HG02759 (cell line): ENCODE data around the gene TFPI.

Experiments
- ATAC-seq: cut with Tn5 transposase; IDR thresholded peaks from one replicate; pipeline ENCODE4 v1.9.1; 2021; ENCODE audit warnings: mild to moderate bottlenecking, moderate library complexity; ENCODE audit not compliant: unreplicated experiment

The TFPI gene

GRCh38 chr2:187470698-187471097 lies 83.5 kb downstream of the TFPI start:
- no peak for ATAC-seq

DNA sequence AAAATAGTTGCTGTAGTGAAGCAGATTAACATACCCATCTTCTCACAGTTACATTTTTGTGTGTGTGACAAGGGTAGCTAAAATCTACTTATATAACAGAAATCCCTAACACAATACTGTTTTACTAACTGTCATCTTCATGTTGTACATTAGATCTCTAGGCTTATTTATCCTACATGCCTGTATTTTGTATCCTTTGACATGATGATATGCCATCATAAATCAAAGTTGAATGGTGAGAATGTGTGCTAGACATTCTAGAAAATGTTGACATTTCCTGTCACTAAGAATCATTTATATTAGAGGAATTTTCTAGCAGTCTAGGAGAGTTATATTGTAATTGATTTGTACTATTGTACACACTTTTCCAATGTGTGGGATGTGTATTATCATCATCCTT lies 84.7 kb downstream of the TFPI start:
- no peak for ATAC-seq

DNA sequence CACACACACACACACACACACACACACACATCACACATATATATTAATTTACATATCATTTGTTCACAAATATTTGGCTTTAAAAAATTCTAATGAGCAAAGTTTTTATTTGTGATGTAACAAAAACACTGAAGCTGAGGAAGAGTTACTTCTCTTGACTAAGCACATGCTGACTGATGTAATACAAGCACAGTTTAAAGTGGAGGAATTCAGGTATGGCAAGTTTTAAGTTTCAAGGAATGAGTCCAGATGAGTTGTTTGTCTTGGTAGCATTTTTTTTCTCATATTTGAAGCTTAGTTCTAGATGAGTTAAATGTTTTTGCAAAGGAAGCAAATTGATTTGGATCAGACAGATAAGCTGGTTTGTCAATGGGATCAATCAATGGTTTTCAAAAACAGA lies 86.0 kb downstream of the TFPI start:
- no peak for ATAC-seq

DNA sequence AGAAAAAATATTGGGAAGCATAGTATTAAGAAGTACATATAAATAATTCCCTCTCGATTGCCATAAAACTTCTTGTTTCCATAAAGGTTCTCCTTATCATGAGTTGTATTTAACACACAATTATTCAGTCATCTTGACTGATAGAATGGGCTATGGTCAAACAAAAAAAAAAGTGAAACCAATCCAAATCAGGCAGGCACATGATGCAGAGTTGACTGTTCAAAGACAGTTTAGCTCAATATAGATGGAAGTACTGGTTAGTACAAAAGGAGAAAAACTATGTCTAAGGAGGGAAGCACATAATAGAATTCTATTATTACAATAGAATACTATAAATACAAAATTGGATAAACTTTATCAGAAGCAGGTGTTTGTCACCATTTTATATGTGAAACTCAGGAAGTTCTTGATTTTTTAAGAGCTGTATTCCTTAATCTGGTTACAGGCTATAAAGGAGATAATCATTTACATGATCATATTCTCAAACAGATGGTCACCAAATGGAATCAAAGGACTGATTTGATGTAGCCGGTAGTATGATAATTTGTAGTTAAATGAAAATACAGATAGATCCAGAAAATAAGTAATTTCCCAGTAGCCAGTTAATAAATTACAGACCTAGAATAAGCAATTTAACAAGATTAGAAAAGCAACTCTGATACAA lies 88.0 kb downstream of the TFPI start:
- no peak for ATAC-seq

DNA sequence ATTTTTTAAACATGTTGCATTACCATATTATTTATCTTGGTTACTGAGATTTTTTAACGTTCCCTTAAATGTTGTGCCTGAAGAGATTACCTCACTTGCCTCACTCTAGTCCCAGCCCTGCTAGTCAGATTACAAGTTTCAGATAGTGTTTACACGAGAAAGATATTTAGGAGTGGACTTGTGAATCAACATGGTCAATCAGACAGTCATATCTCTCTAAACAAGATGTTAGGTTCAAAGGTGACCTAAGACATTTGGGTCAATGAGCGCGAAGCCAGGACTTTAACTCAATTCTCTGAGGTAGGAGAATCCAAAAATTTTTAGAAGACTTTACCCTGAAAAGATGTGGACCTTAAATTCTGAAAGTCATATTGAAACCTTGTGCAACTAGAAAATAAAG lies 91.4 kb downstream of the TFPI start:
- no peak for ATAC-seq

DNA sequence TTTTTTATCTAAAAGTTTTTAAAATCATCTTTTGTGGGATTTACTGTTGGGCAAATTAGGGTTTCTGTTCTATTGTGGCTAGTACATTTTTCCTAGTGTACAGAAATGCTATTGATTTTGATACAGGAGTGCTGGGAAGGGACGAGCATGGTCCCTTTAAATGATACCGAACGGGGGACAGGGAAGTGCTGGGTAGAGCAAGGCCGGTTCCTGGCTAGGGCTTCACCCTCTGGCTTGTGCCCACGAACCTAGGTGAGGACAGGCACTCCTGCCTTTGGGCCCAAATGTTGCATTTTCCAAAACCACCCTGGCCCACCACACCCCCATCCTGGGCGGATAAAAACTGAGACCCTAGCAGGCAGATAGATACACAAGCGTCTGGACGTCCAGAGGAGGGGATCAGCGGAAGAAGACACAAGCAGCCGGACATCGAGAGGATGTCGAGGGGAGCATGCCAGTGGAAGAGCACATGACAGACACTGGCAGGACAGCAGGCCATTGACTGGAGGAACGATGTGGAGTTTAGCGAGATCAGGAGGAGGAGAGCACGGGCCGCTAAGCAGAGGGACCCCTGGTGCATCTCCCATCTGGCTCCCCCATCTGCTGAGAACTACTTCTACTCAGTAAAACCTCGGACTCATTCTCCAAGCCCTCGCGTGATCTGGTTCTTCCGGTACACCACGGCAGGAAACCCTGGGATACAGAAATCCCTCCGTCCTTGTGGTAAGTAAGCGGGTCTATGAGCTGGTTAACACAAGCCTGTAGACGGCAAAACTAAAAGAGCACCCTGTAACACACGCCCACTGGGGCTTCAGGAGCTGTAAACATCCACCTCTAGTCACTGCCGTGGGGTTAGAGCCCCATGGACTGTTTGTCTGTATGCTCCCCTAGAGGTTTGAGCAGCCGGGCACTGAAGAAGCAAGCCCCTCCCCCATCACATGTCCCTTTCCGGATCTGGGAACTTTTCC lies 92.7 kb downstream of the TFPI start:
- no peak for ATAC-seq

DNA sequence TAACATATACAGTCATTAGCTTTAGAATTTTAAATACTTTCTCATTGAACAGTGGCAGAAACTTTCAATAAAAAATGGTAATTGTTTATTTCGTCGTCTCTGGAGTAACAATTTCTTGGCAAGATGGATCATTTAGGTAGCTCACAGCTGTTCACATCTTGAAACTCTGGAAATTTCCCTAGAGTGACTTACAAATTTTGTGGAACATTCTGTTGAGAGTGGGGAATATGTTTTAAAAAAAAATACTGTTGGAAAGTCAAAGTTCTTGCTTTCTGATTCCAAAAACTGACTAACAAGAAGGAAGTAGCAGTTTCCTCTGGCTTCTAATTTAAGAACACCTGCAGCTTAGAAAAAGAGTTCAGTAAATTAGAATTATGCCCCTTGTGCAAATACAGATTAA lies 95.0 kb downstream of the TFPI start:
- ATAC-seq = no peak

GRCh38 chr2:187453078-187453641 lies 101.1 kb downstream of the TFPI start:
- no peak for ATAC-seq

- ATAC-seq = no peak
These were observed 102.7 kb downstream of the TFPI start for GRCh38 chr2:187451510-187451909.

- no peak for ATAC-seq
These were observed 106.9 kb downstream of the TFPI start for GRCh38 chr2:187447336-187447735.

DNA sequence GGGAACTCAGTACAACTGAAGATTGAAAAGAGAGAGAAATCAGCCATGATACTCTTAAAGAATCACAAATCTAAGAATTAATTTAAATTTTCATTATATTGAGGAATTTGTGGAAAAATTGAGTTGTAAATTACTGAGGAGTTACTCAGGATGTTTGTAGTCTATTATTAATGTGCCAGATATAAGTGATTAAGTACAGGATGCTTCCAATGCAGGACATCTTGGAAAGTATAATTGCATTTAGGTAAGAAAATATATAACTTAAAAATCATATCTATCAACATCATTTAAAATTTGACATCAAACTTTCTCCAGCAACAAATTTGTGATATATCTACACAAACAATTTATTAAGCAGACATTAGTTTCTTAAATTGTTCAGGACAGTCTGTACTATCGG lies 107.5 kb downstream of the TFPI start:
- no peak for ATAC-seq

GRCh38 chr2:187445051-187445450 lies 109.2 kb downstream of the TFPI start:
- ATAC-seq = no peak

- ATAC-seq = no peak
These were observed 111.5 kb downstream of the TFPI start for GRCh38 chr2:187442778-187443177.

DNA sequence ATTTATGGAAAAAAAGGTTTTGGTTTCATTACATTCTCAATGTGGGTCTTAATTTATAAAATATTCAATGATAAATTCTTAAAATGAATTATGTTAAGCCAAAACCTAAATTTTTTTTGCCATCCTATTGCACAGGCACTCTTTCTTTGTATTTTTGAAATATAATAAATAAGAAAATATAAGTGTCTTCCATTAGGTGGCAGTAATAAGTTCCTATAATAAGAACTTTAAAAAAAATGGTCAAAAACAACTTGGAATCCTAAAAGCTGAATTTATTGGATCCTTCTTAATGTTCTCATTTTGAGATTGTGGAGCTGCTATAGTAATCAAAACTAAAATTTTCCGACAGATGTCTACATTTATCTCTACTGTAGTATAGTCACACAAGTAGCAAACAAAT lies 111.9 kb downstream of the TFPI start:
- ATAC-seq = no peak

DNA sequence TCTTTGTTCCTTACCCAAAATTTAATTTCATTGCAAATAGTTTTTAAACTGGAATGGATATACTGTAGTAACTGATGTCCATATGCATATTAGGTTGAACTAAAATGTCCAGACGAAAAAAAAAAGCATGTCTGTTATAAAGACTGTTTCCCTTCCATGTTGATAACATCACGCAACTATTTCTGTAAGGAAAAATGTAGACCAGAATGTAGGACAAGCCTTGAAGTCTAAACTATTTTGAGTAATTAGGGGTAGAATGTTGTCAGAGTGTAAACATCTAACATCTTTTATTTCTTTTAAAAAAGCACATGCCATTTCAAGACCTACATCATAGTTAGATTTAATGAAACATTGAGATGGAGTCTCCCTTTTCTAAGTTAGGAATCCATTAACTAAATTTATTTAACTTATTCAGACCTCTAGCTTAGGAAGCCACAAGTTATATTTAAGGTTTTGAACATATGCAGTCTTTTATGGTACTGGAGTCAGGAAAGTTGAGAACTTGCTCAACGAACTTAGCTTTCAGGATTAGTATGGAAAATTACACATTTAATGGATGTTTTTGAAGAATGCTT lies 114.0 kb downstream of the TFPI start:
- ATAC-seq = no peak

GRCh38 chr2:187438455-187438854 lies 115.8 kb downstream of the TFPI start:
- ATAC-seq = no peak

GRCh38 chr2:187435756-187436155 lies 118.5 kb downstream of the TFPI start:
- no peak for ATAC-seq

- ATAC-seq = no peak
These were observed 119.2 kb downstream of the TFPI start for GRCh38 chr2:187435078-187435477.

DNA sequence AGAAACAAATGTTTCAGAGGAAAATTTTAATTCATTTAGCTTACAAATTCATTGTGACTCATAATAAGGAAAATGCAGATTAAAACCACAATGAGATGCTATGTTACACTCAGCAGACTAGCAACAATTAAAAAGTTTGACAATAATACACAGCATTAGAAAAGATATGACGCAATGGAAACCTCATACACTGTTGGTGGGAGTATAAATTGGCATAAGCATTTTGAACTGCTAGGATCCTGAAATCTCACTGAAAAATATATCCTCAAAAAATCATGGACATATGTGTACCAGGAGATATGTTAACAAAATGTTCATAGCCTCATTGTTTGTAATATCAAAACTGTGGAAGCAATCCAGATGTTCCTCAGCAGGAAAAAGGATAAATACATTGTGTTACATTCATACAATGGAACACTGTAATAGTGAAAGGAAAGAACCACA lies 119.9 kb downstream of the TFPI start:
- no peak for ATAC-seq

DNA sequence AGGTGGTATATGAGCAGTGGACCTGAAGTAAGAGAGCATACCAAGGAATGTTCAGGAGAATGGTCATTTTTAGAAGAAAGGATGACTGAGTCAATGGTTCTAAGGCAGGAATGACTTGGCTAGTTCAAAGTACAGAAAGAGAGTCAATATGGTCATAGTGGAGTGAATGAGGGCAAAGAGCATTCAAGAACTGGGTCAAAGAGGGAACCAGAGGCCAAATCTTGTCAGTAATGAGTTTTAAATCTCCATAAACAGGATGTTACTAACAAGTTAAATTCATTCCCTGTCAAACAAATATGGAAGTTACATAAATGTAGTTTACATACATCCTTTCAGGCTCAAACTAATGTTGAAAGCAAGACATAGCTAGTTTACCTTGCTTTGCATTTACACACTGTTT lies 122.3 kb downstream of the TFPI start:
- no peak for ATAC-seq

GRCh38 chr2:187429989-187430388 lies 124.2 kb downstream of the TFPI start:
- no peak for ATAC-seq

DNA sequence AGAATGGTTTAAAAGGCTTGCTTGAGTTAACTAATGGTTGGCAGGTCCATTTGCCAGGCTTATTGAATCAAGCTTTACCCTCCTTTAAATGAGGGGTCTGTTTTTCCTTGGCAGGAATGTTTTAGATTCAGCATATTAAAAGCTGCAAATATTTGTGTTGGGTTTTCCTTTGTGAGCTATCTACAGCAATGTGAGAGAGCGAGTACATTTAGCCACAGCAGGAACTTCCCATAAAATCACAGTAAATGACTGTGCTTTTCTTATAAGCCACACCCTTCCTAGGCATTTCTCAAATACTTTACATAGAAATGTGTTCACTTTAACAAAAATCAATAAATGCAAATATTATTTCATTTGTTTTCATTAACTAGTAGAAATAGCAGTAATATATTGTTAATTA lies 130.1 kb downstream of the TFPI start:
- ATAC-seq = no peak
